GM18909 (cell line): ENCODE measurements around the gene TRABD2B.

Experiments used
- ATAC-seq: cut with Tn5 transposase; IDR thresholded peaks from one replicate; pipeline ENCODE4 v1.9.1; 2021; ENCODE audit warnings: mild to moderate bottlenecking; ENCODE audit not compliant: unreplicated experiment, poor library complexity

The TRABD2B gene

DNA sequence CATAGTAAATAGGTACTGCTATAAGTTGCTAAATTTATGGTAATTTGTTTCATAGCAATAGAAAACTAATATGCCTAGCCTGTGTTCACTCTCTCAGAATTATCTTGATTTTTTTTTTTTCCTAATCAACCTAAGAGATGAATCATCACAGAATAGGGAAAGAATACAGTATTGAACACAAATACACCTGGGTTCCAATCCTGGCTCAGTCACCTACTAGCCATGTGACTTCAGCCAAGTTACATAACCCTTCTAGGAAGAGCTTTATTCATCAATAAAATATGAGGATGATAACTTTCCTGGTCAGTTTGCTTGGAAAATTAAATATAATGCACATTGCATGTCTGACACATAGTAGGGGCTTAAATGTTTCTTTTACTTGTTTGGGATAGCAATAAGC, 279.8 kb downstream of the TRABD2B start:
- ATAC-seq: no peak

DNA sequence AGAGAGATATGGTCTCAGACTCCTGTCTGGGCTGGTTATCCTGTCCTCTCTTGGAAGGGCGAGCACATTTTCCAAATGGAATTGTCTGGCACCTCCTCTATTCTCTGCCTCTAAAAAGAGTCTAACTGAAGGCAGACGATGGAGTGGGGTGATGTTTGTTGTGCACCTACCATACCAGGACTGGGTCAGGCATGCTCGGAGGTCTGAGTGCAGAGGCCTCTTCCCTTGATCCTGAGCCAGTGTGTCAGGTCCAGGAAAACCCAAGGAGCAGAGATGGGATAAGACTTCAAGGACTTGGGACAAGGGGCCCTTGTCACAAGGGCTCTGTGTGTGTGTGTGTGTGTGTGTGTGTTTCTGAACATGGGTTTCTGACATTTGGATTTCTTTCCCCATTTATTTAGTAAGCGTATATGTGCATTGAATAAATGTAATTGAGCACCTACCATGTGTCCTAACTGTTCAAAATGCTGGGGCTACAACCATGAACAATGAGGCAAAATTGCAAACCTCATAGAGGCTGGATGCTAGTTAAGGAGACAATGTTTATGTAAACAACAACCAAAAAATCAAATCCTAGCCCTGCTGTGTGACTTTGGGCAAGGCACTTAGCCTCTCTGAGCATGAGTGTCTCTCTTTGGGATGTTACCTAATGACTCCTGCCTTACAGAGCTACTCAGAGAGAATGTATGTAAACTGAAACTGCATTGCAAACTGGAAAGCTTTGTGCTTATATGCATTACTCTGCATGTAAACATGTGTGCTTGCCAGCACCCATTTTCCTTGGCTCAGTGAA, 283.0 kb downstream of the TRABD2B start:
- ATAC-seq: no peak

DNA sequence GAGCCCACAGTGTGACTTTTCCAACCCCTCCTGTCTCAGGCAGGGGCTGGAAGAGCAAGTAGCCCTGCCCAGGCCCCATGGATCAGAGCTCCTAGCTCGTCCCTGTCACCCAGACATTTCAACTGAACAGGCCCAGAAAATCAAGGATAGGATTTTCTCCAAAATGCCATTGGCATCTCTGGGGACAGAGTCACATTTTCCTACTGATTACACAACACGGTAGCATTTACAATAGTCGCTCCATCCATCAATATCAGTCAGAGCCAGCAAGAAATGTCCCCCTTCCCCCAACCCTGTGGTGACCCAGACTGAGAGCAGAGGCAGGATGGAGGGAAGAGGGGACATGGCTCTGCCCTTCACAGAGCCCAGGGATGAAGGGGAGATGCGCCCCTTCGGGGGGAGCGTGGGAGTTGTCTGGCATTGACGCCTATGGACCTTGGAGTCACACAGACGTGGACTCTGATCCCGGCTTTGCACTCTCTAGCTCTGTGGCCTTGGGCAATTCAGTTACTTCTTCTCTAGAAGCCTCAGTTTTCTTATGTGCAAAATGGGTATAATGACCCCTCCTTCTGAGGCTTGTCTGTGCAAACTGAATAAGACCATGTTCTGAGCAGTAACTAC, 283.7 kb downstream of the TRABD2B start:
- ATAC-seq: no peak

DNA sequence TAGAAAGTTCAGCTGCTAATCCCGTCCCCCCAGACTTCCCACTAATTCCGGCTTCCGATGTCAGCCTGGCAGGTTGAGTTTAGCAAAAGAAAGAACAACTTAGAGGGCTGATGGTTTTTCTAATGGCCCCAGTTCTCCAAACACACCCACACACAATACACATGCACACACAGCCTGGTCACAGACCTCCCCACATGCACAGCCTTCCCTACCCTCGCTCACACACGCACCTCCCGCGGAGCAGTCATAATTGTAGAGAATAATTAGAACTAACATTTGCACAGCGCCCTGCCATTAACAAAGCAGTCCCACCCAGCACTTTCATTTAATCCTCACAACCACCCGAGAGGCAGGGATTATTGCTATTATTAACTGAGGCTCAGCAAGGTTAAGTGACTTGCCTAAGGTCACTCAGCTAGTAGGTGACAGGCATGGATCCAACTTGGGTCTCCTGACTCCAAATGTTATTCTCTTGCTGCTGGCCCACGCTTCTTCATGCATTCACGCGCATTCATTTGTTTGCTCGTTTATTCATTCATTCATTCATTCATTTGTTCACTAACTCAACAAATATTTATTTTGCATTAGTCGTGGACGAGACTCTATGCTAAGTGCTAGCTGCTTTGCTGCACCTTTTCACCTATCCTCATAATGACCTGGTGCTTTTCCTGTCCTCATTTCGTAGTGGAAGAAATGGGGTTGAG, 284.4 kb downstream of the TRABD2B start:
- no peak for ATAC-seq

DNA sequence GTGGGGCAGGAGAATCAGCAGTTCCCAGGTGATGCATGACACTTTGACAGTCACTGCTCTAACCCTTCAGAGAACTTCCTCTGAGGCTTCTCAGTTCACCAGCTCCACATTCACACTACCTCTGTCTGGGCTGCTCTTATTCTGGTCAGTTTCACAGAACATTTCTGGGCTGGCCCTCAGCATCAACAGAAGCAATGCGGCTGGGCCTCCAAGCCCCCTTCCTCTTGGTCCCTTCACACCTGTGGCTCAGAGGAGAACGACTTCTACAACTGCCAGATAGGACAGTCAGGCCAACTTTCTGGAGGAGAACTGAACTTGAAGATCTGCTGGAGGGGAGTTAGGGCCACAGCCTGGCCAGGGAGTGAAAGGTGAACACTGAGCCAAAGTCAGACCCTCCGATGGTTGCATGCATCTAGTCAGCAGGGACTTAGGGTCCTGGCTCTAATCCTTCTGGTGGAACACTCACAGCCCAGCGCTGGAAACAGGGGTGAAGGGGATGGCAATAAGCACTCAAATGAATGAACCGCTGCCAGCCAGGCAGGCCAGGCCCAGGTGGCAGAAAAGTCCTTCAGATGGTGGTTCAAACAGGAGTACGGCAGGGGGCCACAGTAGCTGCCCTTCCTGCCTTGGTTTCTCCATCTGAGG, 285.2 kb downstream of the TRABD2B start:
- ATAC-seq: no peak

DNA sequence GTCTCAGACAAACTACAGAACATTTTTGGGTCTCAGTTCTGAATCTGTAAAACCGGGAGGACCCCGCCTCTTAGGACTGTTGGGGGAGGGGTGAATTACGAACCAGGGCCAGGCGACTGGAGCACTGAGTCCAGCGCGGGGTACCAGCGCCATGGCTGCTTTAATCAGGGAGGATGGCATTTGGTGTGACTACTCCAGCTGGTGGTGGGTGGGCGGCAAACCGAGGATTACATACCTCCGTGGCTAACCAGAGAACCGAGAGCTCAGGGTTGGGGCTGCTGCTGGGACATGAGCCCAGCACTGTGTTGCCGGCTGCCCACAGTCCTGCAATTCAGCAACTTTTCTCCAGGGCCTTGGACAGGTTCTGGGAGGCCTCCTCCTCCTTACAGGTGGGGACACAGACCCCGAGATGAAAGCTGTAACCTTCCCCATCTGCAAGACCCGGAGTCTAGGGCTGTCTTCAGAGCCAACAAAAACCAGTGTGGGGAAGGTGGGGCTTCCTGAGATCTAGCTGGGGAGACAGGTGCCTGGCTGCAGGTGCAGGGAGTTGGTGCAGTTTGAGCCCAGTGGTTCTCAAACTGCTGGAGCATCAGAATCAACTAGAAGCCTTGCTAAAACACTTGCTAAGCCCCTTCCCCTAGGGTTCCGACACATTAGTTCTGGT, 285.9 kb downstream of the TRABD2B start:
- no peak for ATAC-seq
